ENCODE results near the gene NPAS3.

DNA sequence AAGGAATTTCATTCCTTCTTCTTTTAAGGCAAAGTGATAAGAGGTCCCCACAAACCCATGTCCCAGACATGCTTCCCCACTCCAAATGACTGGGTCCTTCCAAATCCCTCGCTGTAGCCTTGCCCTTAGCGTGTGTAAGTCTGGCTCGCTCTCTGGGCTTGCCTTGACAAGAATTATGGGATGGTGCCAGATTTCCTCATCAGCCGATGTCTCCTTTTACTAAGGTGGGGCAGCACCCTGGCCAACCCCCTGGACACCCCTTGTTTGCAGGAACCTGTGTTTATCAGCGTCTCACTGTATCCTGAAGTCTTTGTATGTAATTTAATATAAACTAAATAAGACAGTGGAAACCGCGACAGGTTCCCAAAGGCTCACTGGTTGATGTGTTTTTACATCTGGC, 518.9 kb downstream of the NPAS3 start:
- TF ChIP-seq, protein P1, sequence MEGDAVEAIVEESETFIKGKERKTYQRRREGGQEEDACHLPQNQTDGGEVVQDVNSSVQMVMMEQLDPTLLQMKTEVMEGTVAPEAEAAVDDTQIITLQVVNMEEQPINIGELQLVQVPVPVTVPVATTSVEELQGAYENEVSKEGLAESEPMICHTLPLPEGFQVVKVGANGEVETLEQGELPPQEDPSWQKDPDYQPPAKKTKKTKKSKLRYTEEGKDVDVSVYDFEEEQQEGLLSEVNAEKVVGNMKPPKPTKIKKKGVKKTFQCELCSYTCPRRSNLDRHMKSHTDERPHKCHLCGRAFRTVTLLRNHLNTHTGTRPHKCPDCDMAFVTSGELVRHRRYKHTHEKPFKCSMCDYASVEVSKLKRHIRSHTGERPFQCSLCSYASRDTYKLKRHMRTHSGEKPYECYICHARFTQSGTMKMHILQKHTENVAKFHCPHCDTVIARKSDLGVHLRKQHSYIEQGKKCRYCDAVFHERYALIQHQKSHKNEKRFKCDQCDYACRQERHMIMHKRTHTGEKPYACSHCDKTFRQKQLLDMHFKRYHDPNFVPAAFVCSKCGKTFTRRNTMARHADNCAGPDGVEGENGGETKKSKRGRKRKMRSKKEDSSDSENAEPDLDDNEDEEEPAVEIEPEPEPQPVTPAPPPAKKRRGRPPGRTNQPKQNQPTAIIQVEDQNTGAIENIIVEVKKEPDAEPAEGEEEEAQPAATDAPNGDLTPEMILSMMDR (IDR thresholded peaks at IDR 0.05) = no peak
- no peak for TF ChIP-seq POLR2A (IDR thresholded peaks at IDR 0.05)

Measured in tibial nerve (tissue), 3 donors.